HepG2 (cell line): ENCODE data around the gene KIAA0408.
"Not testable (repeated sequence)": the region's sequence is repeated elsewhere in the genome, so short reads cannot be mapped to it uniquely, and the experiment has no call there.

Experiments
- ARNT ChIP-seq: fragments of 450-650 bp; IDR thresholded peaks from 2 replicates; pipeline ENCODE4 v1.6.1; 2017
- EHMT2 ChIP-seq: fragments of 200-600 bp; sonication (generic); IDR thresholded peaks from 2 replicates; pipeline ENCODE4 v1.7.0; 2017; ENCODE audit warnings: antibody characterized with exemption, low read depth, low read length, borderline replicate concordance
- FIP1L1 ChIP-seq: fragments of 200-400 bp; formaldehyde crosslinking; IDR thresholded peaks from 2 replicates; pipeline ENCODE4 v1.6.1; 2018; ENCODE audit warnings: low read depth, mild to moderate bottlenecking, low read length, moderate library complexity, borderline replicate concordance; ENCODE audit not compliant: insufficient read depth
- KDM4B ChIP-seq: sonication (generic); formaldehyde crosslinking; IDR thresholded peaks from 2 replicates; pipeline ENCODE4 v1.4.0; 2020; ENCODE audit warnings: missing genetic modification reagents
- KDM6A ChIP-seq: IDR thresholded peaks from 2 replicates; pipeline ENCODE4 v1.6.1; 2016; ENCODE audit warnings: low read depth
- KLF12 ChIP-seq: sonication (generic); formaldehyde crosslinking; IDR thresholded peaks from 2 replicates; pipeline ENCODE4 v1.4.0; 2020; ENCODE audit warnings: missing genetic modification reagents, borderline replicate concordance
- POLR2A ChIP-seq, 2 experiments: IDR thresholded peaks; 2 replicates each; pipeline ENCODE4 v1.6.1; 2011; ENCODE audit warnings: low read depth in 2 of 2, low read length in 2 of 2, mild to moderate bottlenecking in 1 of 2, moderate library complexity in 1 of 2; ENCODE audit not compliant: insufficient read depth in 1 of 2
- TCF12 ChIP-seq, 2 experiments: fragments of 450-650 bp in 1 of 2; sonication (generic) in 1 of 2; formaldehyde crosslinking in 1 of 2; IDR thresholded peaks; 2 replicates each; pipeline versions ENCODE4 v1.6.1 to v1.8.0; 2017 to 2022; ENCODE audit warnings: antibody characterized with exemption in 1 of 2, mild to moderate bottlenecking in 1 of 2, missing genetic modification reagents in 1 of 2, moderate library complexity in 1 of 2
- ZNF329 ChIP-seq: sonication (generic); formaldehyde crosslinking; IDR thresholded peaks from 2 replicates; pipeline ENCODE4 v1.9.0; 2021; ENCODE audit warnings: low read depth, mild to moderate bottlenecking, missing genetic modification reagents
- TF ChIP-seq, protein P1 (sequence below): sonication (generic); formaldehyde crosslinking; IDR thresholded peaks from 2 replicates; pipeline ENCODE4 v1.5.0; 2020; ENCODE audit warnings: missing genetic modification reagents
- TF ChIP-seq, protein P2 (sequence below): sonication (generic); formaldehyde crosslinking; IDR thresholded peaks from 2 replicates; pipeline ENCODE4 v1.4.0; 2020; ENCODE audit warnings: missing genetic modification reagents
- TF ChIP-seq, protein P3 (sequence below): IDR thresholded peaks from 2 replicates; pipeline ENCODE4 v1.6.1; 2016; ENCODE audit warnings: mild to moderate bottlenecking

DNA sequence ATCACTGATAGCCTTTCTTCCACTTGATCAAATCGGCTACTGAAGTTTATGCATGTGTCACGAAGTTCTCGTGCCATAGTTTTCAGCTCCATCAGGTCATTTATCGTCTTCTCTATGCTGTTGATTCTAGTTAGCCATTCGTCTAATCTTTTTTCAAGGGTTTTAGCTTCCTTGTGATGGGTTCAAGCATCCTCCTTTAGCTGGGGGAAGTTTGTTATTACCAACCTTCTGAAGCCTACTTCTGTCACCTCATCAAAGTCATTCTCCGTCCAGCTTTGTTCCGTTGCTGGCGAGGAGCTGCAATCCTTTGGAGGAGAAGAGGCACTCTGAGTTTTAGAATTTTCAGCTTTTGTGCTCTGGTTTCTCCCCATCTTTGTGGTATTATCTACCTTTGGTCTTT lies 47.2 kb downstream of the KIAA0408 start:
- TF ChIP-seq ARNT; KLF12; TCF12 (IDR thresholded peaks at IDR 0.05); TCF12 (CRISPR knock-in tag; IDR thresholded peaks at IDR 0.05); ZNF329 (CRISPR knock-in tag); KDM6A (CRISPR knock-in tag); EHMT2; KDM4B (CRISPR knock-in tag); POLR2A (IDR thresholded peaks at IDR 0.05; ENCODE audit: insufficient read depth in 1 of 2, low read depth in 2 of 2, low read length in 2 of 2); FIP1L1: not testable (repeated sequence)
- TF ChIP-seq, protein P1, sequence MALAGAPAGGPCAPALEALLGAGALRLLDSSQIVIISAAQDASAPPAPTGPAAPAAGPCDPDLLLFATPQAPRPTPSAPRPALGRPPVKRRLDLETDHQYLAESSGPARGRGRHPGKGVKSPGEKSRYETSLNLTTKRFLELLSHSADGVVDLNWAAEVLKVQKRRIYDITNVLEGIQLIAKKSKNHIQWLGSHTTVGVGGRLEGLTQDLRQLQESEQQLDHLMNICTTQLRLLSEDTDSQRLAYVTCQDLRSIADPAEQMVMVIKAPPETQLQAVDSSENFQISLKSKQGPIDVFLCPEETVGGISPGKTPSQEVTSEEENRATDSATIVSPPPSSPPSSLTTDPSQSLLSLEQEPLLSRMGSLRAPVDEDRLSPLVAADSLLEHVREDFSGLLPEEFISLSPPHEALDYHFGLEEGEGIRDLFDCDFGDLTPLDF (CRISPR knock-in tag) = not testable (repeated sequence)
- TF ChIP-seq, protein P2, sequence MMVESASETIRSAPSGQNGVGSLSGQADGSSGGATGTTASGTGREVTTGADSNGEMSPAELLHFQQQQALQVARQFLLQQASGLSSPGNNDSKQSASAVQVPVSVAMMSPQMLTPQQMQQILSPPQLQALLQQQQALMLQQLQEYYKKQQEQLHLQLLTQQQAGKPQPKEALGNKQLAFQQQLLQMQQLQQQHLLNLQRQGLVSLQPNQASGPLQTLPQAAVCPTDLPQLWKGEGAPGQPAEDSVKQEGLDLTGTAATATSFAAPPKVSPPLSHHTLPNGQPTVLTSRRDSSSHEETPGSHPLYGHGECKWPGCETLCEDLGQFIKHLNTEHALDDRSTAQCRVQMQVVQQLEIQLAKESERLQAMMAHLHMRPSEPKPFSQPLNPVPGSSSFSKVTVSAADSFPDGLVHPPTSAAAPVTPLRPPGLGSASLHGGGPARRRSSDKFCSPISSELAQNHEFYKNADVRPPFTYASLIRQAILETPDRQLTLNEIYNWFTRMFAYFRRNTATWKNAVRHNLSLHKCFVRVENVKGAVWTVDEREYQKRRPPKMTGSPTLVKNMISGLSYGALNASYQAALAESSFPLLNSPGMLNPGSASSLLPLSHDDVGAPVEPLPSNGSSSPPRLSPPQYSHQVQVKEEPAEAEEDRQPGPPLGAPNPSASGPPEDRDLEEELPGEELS (CRISPR knock-in tag) = not testable (repeated sequence)
- TF ChIP-seq, protein P3, sequence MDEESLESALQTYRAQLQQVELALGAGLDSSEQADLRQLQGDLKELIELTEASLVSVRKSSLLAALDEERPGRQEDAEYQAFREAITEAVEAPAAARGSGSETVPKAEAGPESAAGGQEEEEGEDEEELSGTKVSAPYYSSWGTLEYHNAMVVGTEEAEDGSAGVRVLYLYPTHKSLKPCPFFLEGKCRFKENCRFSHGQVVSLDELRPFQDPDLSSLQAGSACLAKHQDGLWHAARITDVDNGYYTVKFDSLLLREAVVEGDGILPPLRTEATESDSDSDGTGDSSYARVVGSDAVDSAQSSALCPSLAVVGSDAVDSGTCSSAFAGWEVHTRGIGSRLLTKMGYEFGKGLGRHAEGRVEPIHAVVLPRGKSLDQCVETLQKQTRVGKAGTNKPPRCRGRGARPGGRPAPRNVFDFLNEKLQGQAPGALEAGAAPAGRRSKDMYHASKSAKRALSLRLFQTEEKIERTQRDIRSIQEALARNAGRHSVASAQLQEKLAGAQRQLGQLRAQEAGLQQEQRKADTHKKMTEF (CRISPR knock-in tag) = not testable (repeated sequence)
